ENCODE measurements around the gene SUPT16H. TPM values are rescaled to one million over a fixed set of nuclear protein-coding genes. Genes with fewer than 3 reads are reported as not detected.

The SUPT16H gene
- total RNA-seq, 1 donor from 2014 or later, result 57.7 TPM

DNA sequence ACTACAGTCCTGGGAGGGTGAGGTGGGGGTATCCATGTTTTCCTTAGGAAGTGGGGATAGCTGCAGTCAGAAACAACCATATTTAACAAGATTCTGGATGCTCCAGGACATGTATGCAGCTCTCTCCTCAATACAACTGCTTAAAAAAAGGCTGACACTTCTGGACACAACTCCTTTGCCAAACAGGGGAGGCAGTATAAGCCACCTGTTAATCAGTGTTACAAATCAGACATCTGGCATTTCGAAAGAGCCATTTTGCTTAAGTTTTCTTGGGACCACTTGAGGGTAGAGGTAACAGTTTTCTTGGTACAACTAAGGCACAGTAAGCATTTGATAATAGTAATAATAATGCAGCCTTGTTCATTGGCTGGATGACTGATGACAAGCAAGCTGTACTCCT is 56.8 kb downstream of the SUPT16H start:
- DNase-seq (ENCODE audit: low spot score), result no peak
- Mint-ChIP-seq H3K9me3 (ENCODE audit: low read depth) (no peaks in the 10 kb centered on the region), H3K27me3 (ENCODE audit: low read depth) (peaks cover 9% of the 10 kb centered on the region), H3K4me1 (ENCODE audit: low read depth) (no peaks in the 10 kb centered on the region), H3K36me3 (ENCODE audit: low read depth) (no peaks in the 10 kb centered on the region), H3K4me3 (ENCODE audit: unreplicated experiment) (no peak overlapping the region), H3K27ac (ENCODE audit: unreplicated experiment) (no peak overlapping the region)
- no peak for TF ChIP-seq CTCF (IDR thresholded peaks at IDR 0.05)

DNA sequence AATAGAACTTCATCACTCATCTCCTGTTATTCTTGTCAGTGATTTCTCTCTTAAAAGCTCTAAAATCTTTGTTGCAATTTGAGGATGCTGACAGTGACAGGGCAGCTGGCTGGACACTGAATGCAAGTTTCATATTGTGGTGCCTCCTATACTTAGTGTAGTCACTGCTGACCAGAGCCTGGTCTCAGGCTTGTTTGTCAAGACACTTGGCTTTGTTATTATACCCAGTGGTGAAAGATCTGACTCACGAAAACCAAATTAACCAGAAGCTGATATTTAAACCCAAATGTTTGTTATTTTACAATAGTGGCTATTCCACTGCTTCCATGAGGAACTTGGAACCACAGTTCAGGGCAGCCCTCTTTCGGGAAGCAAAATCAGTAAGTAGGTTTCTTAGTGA is 61.1 kb downstream of the SUPT16H start:
- Mint-ChIP-seq H3K4me1 (ENCODE audit: low read depth) (peaks cover 3% of the 10 kb centered on the region), H3K4me3 (ENCODE audit: unreplicated experiment) (no peak overlapping the region), H3K27me3 (ENCODE audit: low read depth) (peaks cover 28% of the 10 kb centered on the region), H3K36me3 (ENCODE audit: low read depth) (no peaks in the 10 kb centered on the region), H3K27ac (ENCODE audit: unreplicated experiment) (no peak overlapping the region), H3K9me3 (ENCODE audit: low read depth) (no peaks in the 10 kb centered on the region)
- no peak for DNase-seq (ENCODE audit: low spot score)
- no peak for TF ChIP-seq CTCF (IDR thresholded peaks at IDR 0.05)

DNA sequence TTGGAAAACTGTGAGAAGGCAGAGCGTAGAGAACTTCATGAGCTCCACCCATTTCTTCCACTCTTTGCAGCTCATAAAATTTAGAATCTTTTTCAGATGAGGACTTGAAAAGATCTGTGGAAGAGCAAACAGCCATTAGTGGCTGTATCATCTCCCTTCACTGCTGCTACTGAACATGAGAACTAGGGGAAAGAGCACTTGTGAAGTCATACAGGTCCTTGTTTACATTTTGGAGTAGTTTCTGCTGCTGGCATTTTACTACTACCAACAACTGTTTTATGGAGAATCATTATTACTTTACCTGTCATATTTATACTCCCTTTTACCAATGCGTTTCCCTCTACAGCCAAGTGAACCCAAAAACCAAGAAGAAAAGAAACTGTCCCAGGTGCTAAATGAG is 62.9 kb downstream of the SUPT16H start:
- Mint-ChIP-seq H3K4me1 (ENCODE audit: low read depth) (peaks cover 3% of the 10 kb centered on the region), H3K9me3 (ENCODE audit: low read depth) (no peaks in the 10 kb centered on the region), H3K36me3 (ENCODE audit: low read depth) (no peaks in the 10 kb centered on the region), H3K4me3 (ENCODE audit: unreplicated experiment) (no peak overlapping the region), H3K27me3 (ENCODE audit: low read depth) (peaks cover 35% of the 10 kb centered on the region), H3K27ac (ENCODE audit: unreplicated experiment) (no peak overlapping the region)
- no peak for TF ChIP-seq CTCF (IDR thresholded peaks at IDR 0.05)
- no peak for DNase-seq (ENCODE audit: low spot score)

- Mint-ChIP-seq H3K9me3 (ENCODE audit: low read depth) (no peaks in the 10 kb centered on the region), H3K27ac (ENCODE audit: unreplicated experiment) (no peak overlapping the region), H3K4me1 (ENCODE audit: low read depth) (peaks cover 3% of the 10 kb centered on the region), H3K27me3 (ENCODE audit: low read depth) (peaks cover 30% of the 10 kb centered on the region), H3K4me3 (ENCODE audit: unreplicated experiment) (no peak overlapping the region), H3K36me3 (ENCODE audit: low read depth) (no peaks in the 10 kb centered on the region)
- no peak for TF ChIP-seq CTCF (IDR thresholded peaks at IDR 0.05)
- DNase-seq (ENCODE audit: low spot score), result no peak
These were observed 66.4 kb downstream of the SUPT16H start for GRCh38 chr14:21317398-21317797.

DNA sequence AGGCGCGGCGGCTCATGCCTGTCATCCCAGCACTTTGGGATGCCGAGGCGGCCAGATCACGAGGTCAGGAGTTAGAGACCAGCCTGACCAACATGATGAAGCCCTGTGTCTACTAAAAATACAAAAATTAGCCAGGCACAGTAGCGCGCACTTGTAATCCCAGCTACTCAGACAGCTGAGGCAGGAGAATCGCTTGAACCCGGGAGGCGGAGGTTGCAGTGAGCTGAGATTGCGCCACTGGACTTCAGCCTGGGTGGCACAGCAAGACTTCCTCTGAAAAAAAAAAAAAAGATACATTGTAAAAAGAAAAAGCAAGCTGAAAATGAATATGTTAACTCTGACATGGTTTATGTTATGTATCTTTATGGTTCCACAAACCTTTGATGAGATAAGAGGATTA is 70.3 kb downstream of the SUPT16H start:
- H3K36me3 Mint-ChIP-seq (ENCODE audit: low read depth), result no peaks in the 10 kb centered on the region
- no peak overlapping the region for H3K27ac Mint-ChIP-seq (ENCODE audit: unreplicated experiment)
- H3K4me3 Mint-ChIP-seq (ENCODE audit: unreplicated experiment), result no peak overlapping the region
- TF ChIP-seq CTCF (IDR thresholded peaks at IDR 0.05), result no peak
- DNase-seq (ENCODE audit: low spot score), result no peak
- no peaks in the 10 kb centered on the region for H3K9me3 Mint-ChIP-seq (ENCODE audit: low read depth)
- H3K27me3 Mint-ChIP-seq (ENCODE audit: low read depth), result peaks cover 25% of the 10 kb centered on the region
- H3K4me1 Mint-ChIP-seq (ENCODE audit: low read depth), result peaks cover 5% of the 10 kb centered on the region
